OCI-LY3 (cell line): Measurements from ENCODE around the gene SYNE1.

Experiments used
- H2AFZ ChIP-seq: fragments of 200-600, 300-600 bp; shearing (Covaris generic); 2 replicates; pipeline ENCODE4 v1.6.0; 2014; ENCODE audit warnings: antibody characterized with exemption, low read depth, low read length
- H3K27ac ChIP-seq: fragments of 200-600, 300-600 bp; sonication (generic); 2 replicates; pipeline ENCODE4 v1.5.1; 2014; ENCODE audit warnings: mild to moderate bottlenecking, low read length, moderate library complexity, mixed read lengths
- H3K27me3 ChIP-seq: fragments of 200-600, 300-600 bp; sonication (generic); 2 replicates; pipeline ENCODE4 v1.6.1; 2014; ENCODE audit warnings: low read depth, low read length, mixed read lengths
- H3K36me3 ChIP-seq: fragments of 200-600, 300-600 bp; sonication (generic); replicated peaks from 2 replicates; pipeline ENCODE3; 2014; ENCODE audit warnings: low read depth, low read length, mixed read lengths
- H3K4me1 ChIP-seq: fragments of 300-600, 200-600 bp; sonication (generic); 2 replicates; pipeline ENCODE4 v1.6.1; 2014; ENCODE audit warnings: low read length, mixed read lengths
- H3K4me2 ChIP-seq: fragments of 200-600, 300-600 bp; sonication (generic); 2 replicates; pipeline ENCODE4 v1.6.1; 2014; ENCODE audit warnings: low read length, mixed read lengths
- H3K4me3 ChIP-seq: fragments of 300-600, 200-600 bp; sonication (generic); 2 replicates; pipeline ENCODE4 v1.5.1; 2014; ENCODE audit warnings: antibody characterized with exemption, mild to moderate bottlenecking, low read length, moderate library complexity
- H3K79me2 ChIP-seq: fragments of 300-600, 200-600 bp; shearing (Covaris generic); 2 replicates; pipeline ENCODE4 v1.6.1; 2014; ENCODE audit warnings: mild to moderate bottlenecking, low read length, mixed read lengths
- H3K9ac ChIP-seq: fragments of 300-600, 200-600 bp; shearing (Covaris generic); 2 replicates; pipeline ENCODE4 v1.6.0; 2014; ENCODE audit warnings: mild to moderate bottlenecking, low read length, moderate library complexity
- H3K9me3 ChIP-seq: fragments of 200-600, 300-600 bp; shearing (Covaris generic); 2 replicates; pipeline ENCODE4 v1.6.1; 2014; ENCODE audit warnings: low read length, mixed read lengths; ENCODE audit not compliant: insufficient read depth
- H4K20me1 ChIP-seq: fragments of 200-600, 300-600 bp; sonication (generic); 2 replicates; pipeline ENCODE4 v1.6.1; 2016; ENCODE audit warnings: low read length, mixed read lengths; ENCODE audit not compliant: insufficient read depth
- EZH2phosphoT487 ChIP-seq: fragments of 200-600 bp; shearing (Covaris generic); IDR thresholded peaks from 2 replicates; pipeline ENCODE4 v1.6.1; 2018; ENCODE audit warnings: antibody characterized with exemption, mixed run types, low read depth
- TF ChIP-seq, protein P1 (sequence below): fragments of 200-600, 300-600 bp; sonication (generic); IDR thresholded peaks from 2 replicates; pipeline ENCODE4 v1.5.1; 2014; ENCODE audit warnings: antibody characterized with exemption, low read length, low read depth

Gene SYNE1

DNA sequence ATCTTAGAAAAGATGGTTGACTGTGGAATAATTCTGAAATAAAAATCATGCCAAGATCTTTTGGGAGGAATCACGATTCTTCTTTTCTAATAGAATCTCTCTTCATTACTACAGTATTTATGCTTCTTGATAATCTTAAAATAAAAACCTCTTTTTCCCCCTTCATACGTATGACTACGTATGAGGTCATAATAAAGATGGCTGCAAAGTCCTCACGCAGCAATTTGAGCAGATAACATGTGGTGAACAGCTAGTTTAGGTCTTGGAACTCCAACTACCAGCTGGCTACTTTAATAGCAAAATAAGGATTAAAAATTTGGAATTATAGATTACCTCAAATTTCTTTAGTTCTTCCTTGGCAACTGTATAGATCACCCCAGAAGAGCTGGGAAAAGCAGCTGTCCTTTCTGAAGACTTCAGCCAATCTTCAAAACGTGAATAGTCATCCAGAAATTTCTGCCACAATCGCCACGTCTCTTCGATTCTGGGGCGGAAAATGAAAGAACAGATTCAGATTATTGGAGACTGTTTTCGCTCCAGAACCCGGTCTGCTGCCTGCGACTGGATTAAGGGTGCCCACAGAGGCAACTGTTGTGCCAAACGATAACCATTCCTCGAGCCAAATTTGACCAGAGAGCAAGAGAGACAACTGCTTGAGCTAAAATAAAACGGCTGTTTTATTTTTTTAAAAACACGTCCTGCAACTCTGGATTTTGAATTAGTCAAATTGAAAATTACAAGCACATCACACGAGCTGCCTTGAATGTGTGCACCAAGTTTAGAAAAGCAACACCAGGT, 482.4 kb downstream of the SYNE1 start:
- TF ChIP-seq, protein P1, sequence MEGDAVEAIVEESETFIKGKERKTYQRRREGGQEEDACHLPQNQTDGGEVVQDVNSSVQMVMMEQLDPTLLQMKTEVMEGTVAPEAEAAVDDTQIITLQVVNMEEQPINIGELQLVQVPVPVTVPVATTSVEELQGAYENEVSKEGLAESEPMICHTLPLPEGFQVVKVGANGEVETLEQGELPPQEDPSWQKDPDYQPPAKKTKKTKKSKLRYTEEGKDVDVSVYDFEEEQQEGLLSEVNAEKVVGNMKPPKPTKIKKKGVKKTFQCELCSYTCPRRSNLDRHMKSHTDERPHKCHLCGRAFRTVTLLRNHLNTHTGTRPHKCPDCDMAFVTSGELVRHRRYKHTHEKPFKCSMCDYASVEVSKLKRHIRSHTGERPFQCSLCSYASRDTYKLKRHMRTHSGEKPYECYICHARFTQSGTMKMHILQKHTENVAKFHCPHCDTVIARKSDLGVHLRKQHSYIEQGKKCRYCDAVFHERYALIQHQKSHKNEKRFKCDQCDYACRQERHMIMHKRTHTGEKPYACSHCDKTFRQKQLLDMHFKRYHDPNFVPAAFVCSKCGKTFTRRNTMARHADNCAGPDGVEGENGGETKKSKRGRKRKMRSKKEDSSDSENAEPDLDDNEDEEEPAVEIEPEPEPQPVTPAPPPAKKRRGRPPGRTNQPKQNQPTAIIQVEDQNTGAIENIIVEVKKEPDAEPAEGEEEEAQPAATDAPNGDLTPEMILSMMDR: no peak
- TF ChIP-seq EZH2phosphoT487: no peak
- no peak overlapping the region for H3K4me3 ChIP-seq
- H3K27ac ChIP-seq: no peak overlapping the region
- no peaks in the 10 kb centered on the region for H3K36me3 ChIP-seq
- no peaks in the 10 kb centered on the region for H3K27me3 ChIP-seq
- no peak overlapping the region for H2AFZ ChIP-seq
- no peaks in the 10 kb centered on the region for H4K20me1 ChIP-seq
- no peaks in the 10 kb centered on the region for H3K9me3 ChIP-seq
- no peak overlapping the region for H3K9ac ChIP-seq
- no peak overlapping the region for H3K4me2 ChIP-seq
- H3K79me2 ChIP-seq: no peaks in the 10 kb centered on the region
- peaks cover 4% of the 10 kb centered on the region for H3K4me1 ChIP-seq

- Histone ChIP-seq H3K9ac (no peak overlapping the region), H3K9me3 (no peaks in the 10 kb centered on the region), H2AFZ (no peak overlapping the region), H3K79me2 (no peaks in the 10 kb centered on the region), H4K20me1 (no peaks in the 10 kb centered on the region), H3K36me3 (no peaks in the 10 kb centered on the region), H3K4me3 (no peak overlapping the region), H3K4me2 (no peak overlapping the region), H3K4me1 (no peaks in the 10 kb centered on the region), H3K27me3 (no peaks in the 10 kb centered on the region), H3K27ac (no peak overlapping the region)
- TF ChIP-seq EZH2phosphoT487: no peak
- TF ChIP-seq, protein P1: no peak
Observed at GRCh38 chr6:152151920-152152319, 485.2 kb downstream of the SYNE1 start.

GRCh38 chr6:152150196-152150595, 487.0 kb downstream of the SYNE1 start:
- Histone ChIP-seq H3K9ac (no peak overlapping the region), H3K4me2 (no peak overlapping the region), H4K20me1 (no peaks in the 10 kb centered on the region), H3K4me3 (no peak overlapping the region), H3K27ac (no peak overlapping the region), H2AFZ (no peak overlapping the region), H3K9me3 (no peaks in the 10 kb centered on the region), H3K36me3 (no peaks in the 10 kb centered on the region), H3K4me1 (no peaks in the 10 kb centered on the region), H3K27me3 (no peaks in the 10 kb centered on the region), H3K79me2 (no peaks in the 10 kb centered on the region)
- TF ChIP-seq, protein P1: no peak
- TF ChIP-seq EZH2phosphoT487: no peak

DNA sequence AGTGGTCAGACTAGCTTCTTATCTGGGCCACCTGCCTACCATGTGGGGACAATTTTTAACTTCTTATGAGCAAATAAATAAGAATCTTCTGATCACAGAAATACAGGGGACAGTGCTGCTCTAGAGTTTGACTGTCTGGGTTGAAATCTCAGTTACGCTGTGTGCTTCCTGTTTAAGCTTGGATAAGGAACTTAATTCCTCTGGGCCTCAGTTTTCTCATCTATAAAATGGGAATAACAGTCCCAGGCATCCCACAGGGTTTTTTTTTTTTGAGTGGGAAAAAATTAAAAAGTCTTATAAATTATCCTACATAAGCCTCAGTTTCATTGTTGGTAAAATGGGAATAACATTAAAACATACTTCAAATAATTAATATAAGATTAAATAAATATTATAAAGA, 488.8 kb downstream of the SYNE1 start:
- TF ChIP-seq EZH2phosphoT487: no peak
- Histone ChIP-seq H3K9ac (no peak overlapping the region), H3K27ac (no peak overlapping the region), H3K27me3 (no peaks in the 10 kb centered on the region), H2AFZ (no peak overlapping the region), H4K20me1 (no peaks in the 10 kb centered on the region), H3K36me3 (no peaks in the 10 kb centered on the region), H3K9me3 (no peaks in the 10 kb centered on the region), H3K4me1 (no peaks in the 10 kb centered on the region), H3K4me3 (no peak overlapping the region), H3K79me2 (no peaks in the 10 kb centered on the region), H3K4me2 (no peak overlapping the region)
